Neutrophil (primary cell): ENCODE data around the gene UFSP1.
A peak's percentile ranks its signal among the peaks of the same experiment; 100 is the strongest.

Source experiments
- H3K27ac ChIP-seq: fragments of 200-600 bp; sonication (generic); 2 replicates; pipeline ENCODE4 v1.5.1; 2016; ENCODE audit warnings: mild to moderate bottlenecking, moderate library complexity
- H3K27me3 ChIP-seq: fragments of 200-600 bp; sonication (generic); 2 replicates; pipeline ENCODE4 v1.6.0; 2016; ENCODE audit warnings: mild to moderate bottlenecking
- H3K36me3 ChIP-seq: fragments of 200-600 bp; sonication (generic); 2 replicates; pipeline ENCODE4 v1.5.1; 2017
- H3K4me1 ChIP-seq, 2 experiments: fragments of 200-600 bp in 1 of 2; sonication (generic) in 1 of 2; 1 replicate in 1 of 2; 2 replicates in 1 of 2; pipeline versions ENCODE4 v1.5.1 to v1.6.1; 2013 to 2016; ENCODE audit warnings: low read depth in 1 of 2, low read length in 1 of 2, mild to moderate bottlenecking in 1 of 2, moderate library complexity in 1 of 2; ENCODE audit not compliant: control insufficient read depth in 1 of 2, insufficient read depth in 1 of 2
- H3K4me3 ChIP-seq, 2 experiments: fragments of 200-600 bp in 1 of 2; sonication (generic) in 1 of 2; 1 replicate in 1 of 2; 2 replicates in 1 of 2; pipeline ENCODE4 v1.5.1; 2013 to 2016; ENCODE audit warnings: low read depth in 1 of 2, low read length in 1 of 2, mild to moderate bottlenecking in 1 of 2, moderate library complexity in 1 of 2
- H3K9me3 ChIP-seq: fragments of 200-600 bp; sonication (generic); 2 replicates; pipeline ENCODE4 v1.5.1; 2016
- CTCF ChIP-seq: fragments of 200-600 bp; sonication (generic); IDR thresholded peaks from 2 replicates; pipeline ENCODE4 v1.5.1; 2016; ENCODE audit warnings: antibody characterized with exemption

UFSP1 gene

GRCh38 chr7:100892364-100893317 is 3.1 kb upstream of the UFSP1 start:
- no peaks in the 10 kb centered on the region for H3K9me3 ChIP-seq
- H3K4me1 ChIP-seq = peaks cover 43 to 64% of the 10 kb centered on the region in 2 experiments
- no peak overlapping the region for H3K4me3 ChIP-seq
- H3K27ac ChIP-seq = no peak overlapping the region
- peaks cover 4% of the 10 kb centered on the region for H3K36me3 ChIP-seq
- TF ChIP-seq CTCF = no peak
- H3K27me3 ChIP-seq = peaks cover 79% of the 10 kb centered on the region

- Histone ChIP-seq H3K4me1 (peaks cover 52 to 69% of the 10 kb centered on the region in 2 experiments), H3K4me3 (no peak overlapping the region), H3K9me3 (no peaks in the 10 kb centered on the region), H3K36me3 (peaks cover 8% of the 10 kb centered on the region), H3K27me3 (peaks cover 69% of the 10 kb centered on the region), H3K27ac (no peak overlapping the region)
- no peak for TF ChIP-seq CTCF
Observed at GRCh38 chr7:100891568-100892247, 2.2 kb upstream of the UFSP1 start.

- no peak overlapping the region for H3K27ac ChIP-seq
- no peak for TF ChIP-seq CTCF
- peaks cover 16% of the 10 kb centered on the region for H3K36me3 ChIP-seq
- peak overlapping the region; percentile 88 to 98 for H3K4me3 ChIP-seq
- H3K27me3 ChIP-seq = peaks cover 61% of the 10 kb centered on the region
- H3K9me3 ChIP-seq = no peaks in the 10 kb centered on the region
- H3K4me1 ChIP-seq = peaks cover 51 to 67% of the 10 kb centered on the region in 2 experiments
Observed at GRCh38 chr7:100890653-100891567, 1.4 kb upstream of the UFSP1 start.

- peak overlapping the region; percentile 88 to 98 for H3K4me3 ChIP-seq
- H3K27me3 ChIP-seq = peaks cover 36% of the 10 kb centered on the region
- TF ChIP-seq CTCF = no peak
- peaks cover 41% of the 10 kb centered on the region for H3K36me3 ChIP-seq
- peak overlapping the region; percentile 93 for H3K27ac ChIP-seq
- H3K4me1 ChIP-seq = peaks cover 51 to 53% of the 10 kb centered on the region in 2 experiments
- H3K9me3 ChIP-seq = no peaks in the 10 kb centered on the region
Observed at GRCh38 chr7:100888291-100888987, 1.1 kb downstream of the UFSP1 start.
